Left kidney (tissue), 2 donors: ENCODE results near the gene MED4. TPM values are rescaled to one million over a fixed set of nuclear protein-coding genes. Genes with fewer than 3 reads are reported as not detected.
A peak's percentile ranks its signal among the peaks of the same experiment; 100 is the strongest.

Experiments
- DNase-seq: peaks from one replicate; pipeline ENCODE4 v3.0.0-alpha.2; 2013
- polyA plus RNA-seq: library from polyadenylated mRNA; unstranded; fragments of 120-200 nt; gene quantifications from one replicate; pipeline ENCODE4 v1.2.1, GENCODE V29; 2013; ENCODE audit not compliant: insufficient read length

MED4 gene
- polyA plus RNA-seq, 1 donor = 99.2 TPM

- no peak for DNase-seq
These were observed 54.9 kb downstream of the MED4 start for GRCh38 chr13:48040049-48040448.

- DNase-seq = no peak
These were observed 56.1 kb downstream of the MED4 start for GRCh38 chr13:48038761-48039160.

GRCh38 chr13:48037346-48038173 is 57.3 kb downstream of the MED4 start, which contains the start of gene NUDT15:
Gene NUDT15 (plus strand): TSS chr13:48037726. CDS start chr13:48037747, 21 bp downstream.
- DNase-seq = peak; percentile 94

GRCh38 chr13:48029859-48030258 is 65.0 kb downstream of the MED4 start:
- no peak for DNase-seq

GRCh38 chr13:48028066-48028465 is 66.8 kb downstream of the MED4 start:
- no peak for DNase-seq

Other genes with a start within 250 kb of the MED4 start
- gene SUCLA2, start 93.8 kb downstream of the MED4 start, polyA plus RNA-seq = 115 TPM
- gene NUDT15, start 57.4 kb downstream of the MED4 start, polyA plus RNA-seq = 30.5 TPM
- gene ITM2B, start 138.1 kb upstream of the MED4 start, polyA plus RNA-seq = 1,478 TPM
- 51.1 TPM for gene RB1, start 208.6 kb upstream of the MED4 start, polyA plus RNA-seq